SK-N-DZ (cell line): ENCODE results near the gene SERPINA10. TPM values are rescaled to one million over a fixed set of nuclear protein-coding genes. Genes with fewer than 3 reads are reported as not detected.

ENCODE experiments used
- DNase-seq: peaks from one replicate; pipeline ENCODE4 v3.0.0-alpha.2; 2015; ENCODE audit warnings: low spot score
- polyA plus RNA-seq, 2 experiments: library from polyadenylated mRNA; depleted of rRNA; stranded (reverse); fragments of >200 nt; gene quantifications; 2 replicates each; pipeline ENCODE4 v1.2.3, GENCODE V29; 2014

The SERPINA10 gene
- polyA plus RNA-seq (2014; cell fraction: cytosol; rRNA removed), result not detected in 2 replicates
- polyA plus RNA-seq (2014; cell fraction: nucleus; rRNA removed), result not detected in 2 replicates

DNA sequence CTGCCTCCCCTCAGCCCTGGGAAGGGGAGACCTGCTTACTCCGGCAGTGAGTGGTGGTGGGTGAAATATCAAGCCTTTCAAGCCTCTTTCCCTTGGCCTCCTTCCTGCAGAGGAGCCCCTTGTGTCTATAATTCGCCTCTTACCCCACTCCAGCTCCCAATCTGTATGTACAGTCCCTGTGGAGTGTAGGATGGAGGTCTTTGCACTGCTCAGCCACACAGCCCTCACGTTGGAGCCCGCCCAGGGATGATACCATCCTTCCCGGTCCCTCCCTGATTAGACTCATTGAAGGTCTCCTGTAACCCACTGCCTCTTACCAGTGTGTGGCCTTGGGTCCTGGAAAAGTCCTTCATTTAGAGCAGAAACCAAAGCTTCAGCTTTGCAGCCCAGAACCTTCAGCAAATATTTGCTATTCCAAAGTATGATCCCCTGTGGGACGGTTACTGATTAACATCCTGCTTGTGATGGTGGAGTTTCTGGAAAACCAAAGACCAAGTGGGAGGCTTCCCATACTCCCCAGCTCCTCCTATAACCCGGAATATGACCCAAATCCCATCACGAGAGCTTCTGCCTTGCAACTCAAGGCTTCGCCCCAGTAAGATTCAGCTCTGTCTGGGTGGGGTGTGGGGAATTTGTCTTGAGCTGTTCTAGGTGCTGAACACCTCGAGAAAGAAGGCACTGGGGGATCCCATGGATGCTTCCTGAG, at the start of gene SERPINA10:
TSS of gene SERPINA10 (minus strand) at position 397 of the 706 bp plus-strand sequence. CDS start 2,675 bp downstream, outside the sequence.
- no peak for DNase-seq

DNA sequence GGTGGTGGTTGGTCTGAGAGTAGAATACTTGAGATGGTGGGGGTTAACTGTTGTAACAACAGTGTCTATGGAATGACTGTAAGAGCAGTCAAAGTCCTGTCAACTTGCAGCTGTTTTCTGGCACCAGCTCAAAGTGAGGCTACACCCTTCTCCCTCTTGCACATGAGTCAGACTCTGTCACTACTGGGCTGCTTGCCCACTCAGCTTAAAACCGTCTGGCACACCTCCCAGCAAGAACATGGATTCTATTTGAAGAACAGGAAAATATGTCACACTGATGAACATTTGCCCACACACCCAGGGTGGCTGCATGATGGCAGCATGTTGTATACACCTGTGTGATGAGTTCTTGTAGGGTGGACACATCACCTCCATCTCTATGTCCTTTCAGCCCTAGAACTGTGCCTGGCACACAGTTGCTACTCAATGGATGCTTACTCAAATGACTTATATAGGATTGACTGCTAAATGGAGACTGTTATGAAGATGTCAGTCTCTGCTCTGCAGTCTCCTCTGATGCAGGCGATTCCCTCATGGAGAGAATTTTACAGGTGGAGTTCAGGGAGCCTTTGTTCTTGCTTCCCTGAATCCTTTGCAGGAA, 49.4 kb upstream of the SERPINA10 start:
- DNase-seq, result no peak

DNA sequence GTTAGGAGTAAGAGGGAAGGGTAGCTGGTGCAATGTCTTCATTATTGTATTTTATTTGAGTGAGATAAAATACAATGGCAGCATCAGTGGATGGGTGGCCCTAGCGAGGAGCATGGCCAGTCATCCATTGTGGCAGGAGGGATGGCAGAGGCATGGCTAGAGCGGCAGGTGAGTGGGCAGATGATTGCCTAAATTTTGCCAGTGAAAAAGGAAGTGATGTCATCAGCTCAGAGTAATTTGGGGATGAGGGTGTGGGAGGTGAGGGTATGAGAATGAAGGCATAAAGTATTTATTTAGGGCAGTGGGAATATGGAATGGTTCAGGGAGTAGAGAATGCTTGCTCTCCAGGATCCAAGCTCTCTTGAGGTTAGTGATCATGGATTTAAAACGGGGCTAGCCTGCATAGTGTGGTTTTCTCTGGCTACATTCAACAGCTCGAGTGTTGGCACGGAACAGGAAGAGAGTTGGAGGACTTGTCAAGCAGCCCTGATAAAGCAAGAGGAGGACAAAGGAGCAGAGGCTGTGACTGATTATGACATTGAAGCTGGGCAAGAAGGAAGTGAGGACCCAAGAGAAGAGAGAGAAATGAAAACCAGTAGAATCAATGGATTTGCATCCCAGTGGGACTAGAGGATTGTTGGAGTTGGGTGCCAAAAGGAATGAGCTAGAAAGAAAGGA, 48.7 kb upstream of the SERPINA10 start:
- no peak for DNase-seq

DNA sequence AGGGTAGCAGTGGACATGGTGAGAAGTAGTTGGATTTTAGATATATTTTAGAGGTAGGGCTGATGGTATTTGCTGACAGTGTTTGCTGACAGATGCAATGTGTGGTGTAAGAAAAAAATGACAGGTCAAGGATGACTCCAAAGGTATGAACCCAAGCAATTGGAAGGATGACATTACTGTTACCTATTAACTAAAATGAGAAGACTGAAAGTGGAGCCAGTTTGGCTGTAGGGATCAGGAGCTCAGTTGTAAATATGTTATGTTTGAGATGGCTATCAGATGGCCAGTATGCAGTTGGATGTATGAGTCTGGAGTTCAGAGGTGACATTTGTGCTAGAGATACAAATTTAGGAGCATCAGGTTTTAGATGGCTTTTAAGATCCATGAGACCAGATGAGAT, 47.5 kb upstream of the SERPINA10 start:
- DNase-seq, result no peak

GRCh38 chr14:94338023-94338422, 45.0 kb upstream of the SERPINA10 start:
- DNase-seq, result no peak

GRCh38 chr14:94337274-94337673, 44.2 kb upstream of the SERPINA10 start:
- DNase-seq, result no peak

DNA sequence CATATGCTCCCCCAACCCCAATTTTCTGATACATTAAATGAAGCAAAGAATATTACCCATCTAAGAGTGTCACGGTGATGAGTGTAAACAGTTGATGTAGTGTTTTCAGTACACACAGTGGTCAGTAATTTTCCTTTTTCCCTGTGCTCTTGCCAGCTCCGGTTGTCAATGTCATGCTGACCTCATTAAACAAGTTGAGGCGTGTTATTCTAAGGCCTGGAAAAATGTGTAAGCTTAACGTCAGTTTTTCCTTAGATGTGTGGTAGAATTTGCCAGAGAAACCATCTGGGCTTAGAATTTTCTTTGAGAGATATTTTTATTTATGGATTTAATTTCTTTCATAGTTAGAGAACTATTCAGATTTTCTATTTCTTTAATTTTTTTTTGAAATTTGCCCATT, 41.8 kb upstream of the SERPINA10 start:
- no peak for DNase-seq

DNA sequence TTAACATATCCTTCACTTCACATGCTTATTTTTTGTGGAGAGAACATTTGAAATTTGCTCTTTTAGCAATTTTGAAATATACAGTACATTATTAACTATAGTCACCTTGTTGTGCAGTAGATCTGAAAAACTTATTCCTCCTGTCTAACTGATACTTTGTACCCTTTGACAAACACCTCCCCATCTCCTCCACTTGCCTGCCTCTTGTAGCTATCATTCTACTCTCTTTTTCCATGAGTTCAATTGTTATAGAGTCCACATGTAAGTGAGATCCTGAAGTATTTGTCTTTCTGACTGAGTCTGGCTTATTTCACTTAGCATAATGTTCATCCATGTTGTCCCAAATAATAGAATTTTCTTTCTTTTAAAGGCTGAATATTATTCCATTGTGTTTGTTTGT, 39.5 kb upstream of the SERPINA10 start:
- no peak for DNase-seq

GRCh38 chr14:94332063-94332583, 39.1 kb upstream of the SERPINA10 start:
- no peak for DNase-seq

DNA sequence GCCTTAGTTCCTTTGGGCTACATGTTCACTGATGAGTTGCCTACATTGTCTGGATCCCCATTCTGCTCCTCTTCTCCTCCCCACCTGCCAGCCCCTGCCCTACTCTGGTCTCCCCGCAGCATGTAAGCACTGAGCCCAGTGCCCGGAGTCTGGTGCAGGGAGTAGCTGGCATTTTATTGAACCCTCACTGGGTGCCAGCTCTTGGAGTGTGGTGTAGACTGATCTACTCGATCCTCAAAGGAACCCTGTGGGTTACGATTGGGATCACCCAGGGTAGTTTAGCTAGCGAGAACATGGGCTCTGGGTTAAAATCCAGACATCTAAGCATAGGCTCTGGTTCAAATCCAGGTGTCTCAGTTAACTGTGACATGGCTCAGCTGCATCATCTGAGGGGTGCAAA, 38.4 kb upstream of the SERPINA10 start:
- DNase-seq, result no peak

DNA sequence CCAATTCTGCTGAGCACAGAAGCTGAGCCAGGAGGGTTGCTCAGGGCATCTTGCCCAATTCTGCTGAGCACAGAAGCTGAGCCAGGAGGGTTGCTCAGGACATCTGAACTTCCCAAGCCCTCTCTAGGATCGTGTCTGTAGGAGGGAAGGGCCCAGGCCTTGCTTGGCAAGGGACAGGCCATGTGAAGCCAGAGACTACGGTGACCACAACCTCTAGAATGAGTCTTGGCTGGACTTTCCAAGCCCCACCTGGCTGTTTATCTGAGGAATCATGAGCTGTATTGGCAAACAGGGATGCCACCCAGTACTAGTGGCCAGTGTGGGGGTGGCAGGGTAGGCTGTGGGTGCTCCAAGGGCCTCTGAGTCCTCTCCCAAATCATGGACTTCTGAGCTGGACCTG, 37.8 kb upstream of the SERPINA10 start:
- DNase-seq, result no peak

DNA sequence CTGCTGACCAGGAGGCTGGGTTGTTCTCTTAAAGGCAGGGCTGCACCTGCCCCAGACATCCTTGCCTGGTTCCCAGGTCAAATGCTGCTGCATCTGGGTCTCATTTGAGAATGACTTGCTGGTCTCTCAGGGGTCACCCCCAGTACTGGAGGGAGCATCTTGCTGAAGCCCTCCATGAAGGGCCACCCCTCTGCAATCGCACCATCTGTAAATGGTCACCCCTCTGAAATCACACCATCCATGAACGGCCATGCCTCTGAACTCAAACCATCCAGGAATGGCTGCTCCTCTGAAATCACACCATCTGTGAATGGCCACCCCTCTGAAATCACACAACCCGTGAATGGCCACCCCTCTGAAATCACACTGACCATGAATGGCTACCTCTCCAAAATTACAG, 37.4 kb upstream of the SERPINA10 start:
- no peak for DNase-seq

DNA sequence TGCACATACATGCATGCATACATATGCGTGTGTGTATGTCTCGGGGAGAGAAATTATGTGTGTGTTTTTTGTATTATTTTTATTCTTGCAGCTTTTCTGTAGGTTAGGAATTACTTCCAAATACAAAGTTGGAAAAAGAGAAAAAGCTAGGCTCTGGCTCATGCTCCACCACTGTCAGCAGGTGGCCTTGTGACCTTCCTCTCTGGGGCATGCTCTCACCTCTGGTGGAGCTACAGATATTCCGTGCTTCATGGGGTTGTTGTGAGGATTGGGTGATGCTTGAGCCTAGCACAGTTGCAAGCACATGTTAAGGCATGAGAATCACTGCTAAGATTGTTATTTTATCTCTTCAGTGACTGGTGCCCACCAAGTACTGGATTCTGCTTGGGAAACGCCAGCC, 36.8 kb upstream of the SERPINA10 start:
- DNase-seq, result no peak

DNA sequence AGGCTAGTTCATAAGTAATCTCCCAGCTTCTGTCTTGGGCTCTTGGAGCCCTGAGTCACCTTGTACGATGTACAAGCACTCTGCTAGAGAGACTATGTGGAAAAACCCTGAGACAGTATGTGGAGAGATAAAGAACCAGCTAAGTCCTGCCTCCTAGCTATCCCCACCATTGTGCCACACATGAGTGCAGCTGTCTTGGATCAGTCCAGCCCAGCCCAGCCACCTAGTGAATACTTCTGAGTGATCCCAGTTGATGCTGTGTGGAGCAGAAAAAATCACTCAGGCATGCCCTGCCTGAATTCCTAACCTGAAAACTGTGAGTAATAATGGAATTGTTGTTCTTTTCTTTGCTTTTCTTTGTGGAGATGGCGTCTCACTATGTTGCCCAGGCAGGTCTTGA, 35.1 kb upstream of the SERPINA10 start:
- no peak for DNase-seq

DNA sequence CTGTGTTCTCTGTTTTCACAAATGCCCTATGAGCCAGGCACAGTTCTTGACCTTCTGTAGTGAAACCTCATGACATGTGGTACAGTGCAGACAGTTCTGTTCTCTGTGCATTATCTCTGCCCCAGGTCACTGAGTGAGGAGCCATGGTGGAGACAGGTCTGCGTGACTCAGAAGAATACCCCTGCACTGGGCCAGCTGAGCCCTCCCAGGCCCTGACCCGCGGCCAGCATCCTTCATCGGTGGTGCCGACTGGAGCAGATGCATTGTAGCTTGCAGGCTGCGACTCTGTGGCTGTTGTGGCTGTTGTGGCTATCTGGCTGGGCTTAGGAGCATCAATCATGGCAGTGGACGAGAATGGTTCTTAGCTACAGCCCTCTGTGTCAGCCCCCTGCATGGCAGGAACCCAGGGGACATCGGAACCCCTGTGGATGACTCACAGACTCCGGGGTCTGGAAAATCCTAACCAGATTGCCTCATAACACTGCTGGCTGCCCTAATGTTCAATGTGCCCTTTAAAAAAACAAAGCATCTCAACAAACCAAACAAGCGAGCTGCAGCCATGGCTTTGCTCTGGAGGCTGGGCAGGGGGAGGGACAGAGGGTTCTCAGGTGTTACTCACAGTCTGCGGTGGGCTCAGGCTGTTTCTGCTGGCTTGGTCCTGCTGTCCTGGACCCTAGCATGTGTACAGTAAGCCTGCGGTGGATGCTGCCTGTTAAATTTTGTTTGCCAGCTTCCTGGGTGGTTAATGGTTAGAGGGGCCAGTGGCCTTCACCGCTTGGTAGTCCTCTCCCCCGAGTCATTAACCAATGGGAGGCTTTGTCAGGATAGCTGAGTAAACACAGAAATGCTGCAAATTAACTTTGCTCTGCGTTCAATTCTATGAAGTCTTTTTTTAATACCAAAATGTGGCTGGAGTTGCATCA, 29.8 kb upstream of the SERPINA10 start, which contains the start of gene SERPINA6:
TSS of gene SERPINA6 (minus strand) at position 689 of the 923 bp plus-strand sequence. CDS start 8,688 bp downstream, outside the sequence.
- DNase-seq, result no peak

DNA sequence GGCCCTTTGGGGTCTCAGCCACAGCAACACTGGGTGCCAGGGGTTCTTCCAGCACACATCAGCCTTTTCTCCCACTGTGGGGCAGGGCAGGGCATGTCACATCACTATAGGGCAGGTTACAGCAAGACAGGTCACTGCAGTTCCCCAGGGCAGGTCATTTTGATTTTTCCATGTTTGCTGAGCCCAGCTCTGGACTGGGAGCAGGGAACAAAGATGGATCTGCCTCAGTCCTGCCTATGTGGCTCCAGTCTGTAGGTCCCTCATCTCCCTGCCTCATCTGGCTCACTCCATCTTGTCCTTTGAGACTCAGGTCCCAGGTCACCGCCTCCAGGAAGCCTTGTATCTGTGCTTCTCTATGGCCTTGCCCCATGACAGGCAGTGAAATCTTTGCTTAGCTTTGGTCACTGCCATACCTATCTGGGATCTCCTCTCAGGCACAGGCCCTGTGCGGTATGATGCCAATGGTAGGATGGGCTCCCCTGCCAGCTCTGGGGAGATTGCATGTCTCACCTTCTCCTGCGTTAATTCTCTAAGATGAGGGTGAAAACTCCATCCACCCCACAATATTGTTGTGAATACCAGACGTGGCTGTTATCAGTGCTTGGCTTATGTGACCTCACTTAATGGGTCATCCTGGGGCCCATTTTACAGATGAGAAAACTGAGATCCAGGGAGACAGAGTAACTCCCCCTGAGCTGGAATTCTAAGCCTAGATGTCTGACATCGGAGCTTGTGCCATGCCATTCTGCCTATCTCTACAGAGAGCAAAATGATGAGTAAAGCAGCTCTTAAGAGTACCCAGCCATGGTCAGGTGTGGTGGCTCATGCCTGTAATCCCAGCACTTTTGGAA, 28.6 kb upstream of the SERPINA10 start:
- no peak for DNase-seq

GRCh38 chr14:94320243-94320642, 27.2 kb upstream of the SERPINA10 start:
- no peak for DNase-seq

DNA sequence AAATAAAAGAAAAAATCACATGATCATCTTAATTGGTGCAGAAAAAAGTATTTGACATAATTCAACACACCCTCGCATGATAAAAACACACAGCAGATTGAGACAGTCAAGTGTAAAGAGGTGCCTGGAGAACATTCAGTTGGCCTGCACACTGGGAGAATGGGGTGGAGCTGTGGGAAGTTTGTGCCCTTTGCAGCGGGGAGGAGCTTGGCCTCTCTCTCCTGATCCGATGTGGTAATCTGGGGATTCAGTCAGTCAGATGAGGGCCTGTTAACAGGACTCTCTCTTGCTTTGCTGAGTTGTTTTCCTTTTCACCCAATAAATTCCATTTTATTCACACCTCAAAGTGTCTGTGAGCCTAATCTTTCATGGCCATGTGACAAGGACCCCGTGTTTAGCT, 24.2 kb upstream of the SERPINA10 start:
- DNase-seq, result no peak

DNA sequence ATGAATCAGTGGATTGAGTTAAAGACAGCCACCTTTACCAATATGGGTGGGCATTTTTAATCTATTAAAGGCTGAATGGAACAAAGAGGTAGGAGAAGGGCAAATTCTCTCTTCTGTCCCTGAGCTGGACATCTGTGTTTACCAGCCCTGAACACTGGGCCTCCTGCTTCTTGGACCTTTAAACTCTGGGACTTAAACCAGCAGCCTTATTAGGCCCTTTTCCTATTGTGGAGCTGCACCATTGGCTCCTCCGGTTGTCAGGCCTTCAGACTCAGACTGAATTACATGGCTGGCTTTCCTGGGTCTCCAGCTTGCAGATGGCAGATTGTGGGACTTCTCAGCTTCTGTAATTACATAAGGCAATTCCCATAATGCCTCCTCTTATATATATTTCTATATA, 23.6 kb upstream of the SERPINA10 start:
- DNase-seq, result no peak

DNA sequence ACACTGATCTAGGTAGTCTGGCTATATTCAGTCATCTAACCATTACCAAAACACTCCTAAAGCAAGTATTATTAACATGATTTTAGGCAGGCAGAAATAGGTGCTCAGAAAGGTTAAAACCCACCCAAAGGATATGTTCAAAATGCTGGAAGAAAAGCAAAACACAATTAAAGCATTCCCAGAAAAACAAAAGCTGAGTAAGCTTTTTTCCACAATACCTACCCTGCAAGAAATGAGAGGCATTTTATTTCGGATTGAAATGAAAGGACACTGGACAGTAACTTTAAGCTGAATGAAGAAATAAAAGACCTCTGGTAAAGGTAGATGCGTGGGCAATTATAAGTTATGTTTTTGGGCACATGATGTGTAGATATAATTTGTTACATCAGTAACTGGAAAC, 21.8 kb upstream of the SERPINA10 start:
- no peak for DNase-seq
